IMR-90 (cell line): ENCODE data around the gene MRPL17. TPM values are rescaled to one million over a fixed set of nuclear protein-coding genes. Genes with fewer than 3 reads are reported as not detected.

ENCODE experiments used
- ATAC-seq: fragments of 200-7000 bp; cut with Tn5 transposase; 2 replicates; pipeline ENCODE4 v1.9.1; 2020; ENCODE audit warnings: low read depth, mild to moderate bottlenecking, moderate library complexity
- BruUV-seq: library from RNA; stranded (reverse); fragments of 400-500 nt; replicated peaks from 2 replicates; lab custom pipeline; 2021; lab: Mats Ljungman, UMichigan
- CTCF ChIA-PET: fragments of 300-600 bp; formaldehyde crosslinking; extraction: SDS; loops from one replicate; lab custom pipeline; 2021; ENCODE audit warnings: antibody characterized with exemption; lab: Yijun Ruan, JAX
- POLR2A ChIA-PET: fragments of 300-600 bp; sonication (Branson Sonifier 250); formaldehyde crosslinking; loops from one replicate; lab custom pipeline; 2022; ENCODE audit warnings: antibody characterized with exemption; ENCODE audit not compliant: unreplicated experiment; lab: Charles Lee
- DNase-seq: peaks from one replicate; pipeline ENCODE4 v3.0.0; 2013
- H2AFZ ChIP-seq: replicated peaks from 2 replicates; pipeline ENCODE3; 2013; ENCODE audit warnings: low read length, mild to moderate bottlenecking; ENCODE audit not compliant: poor library complexity
- H2AK5ac ChIP-seq: 2 replicates; pipeline ENCODE4 v1.6.1; 2013; ENCODE audit warnings: low read depth, low read length, inconsistent platforms
- H2AK9ac ChIP-seq: replicated peaks from 2 replicates; pipeline ENCODE3; 2013; ENCODE audit warnings: mild to moderate bottlenecking, low read depth, low read length, moderate library complexity; ENCODE audit not compliant: poor library complexity
- H2BK120ac ChIP-seq: 2 replicates; pipeline ENCODE4 v1.6.1; 2013; ENCODE audit warnings: low read depth, low read length, inconsistent platforms
- H2BK15ac ChIP-seq: 3 replicates; pipeline ENCODE4 v1.6.1; 2013; ENCODE audit warnings: low read depth, low read length, inconsistent platforms
- H2BK20ac ChIP-seq: 2 replicates; pipeline ENCODE4 v1.6.1; 2013; ENCODE audit warnings: low read depth, mild to moderate bottlenecking, inconsistent platforms, low read length, moderate library complexity
- H2BK5ac ChIP-seq: 2 replicates; pipeline ENCODE4 v1.6.1; 2013; ENCODE audit warnings: mild to moderate bottlenecking, low read depth, low read length, inconsistent platforms; ENCODE audit not compliant: poor library complexity, severe bottlenecking
- H3K14ac ChIP-seq: replicated peaks from 2 replicates; pipeline ENCODE4 v1.6.1; 2013; ENCODE audit warnings: low read depth, low read length, inconsistent platforms
- H3K18ac ChIP-seq: 2 replicates; pipeline ENCODE4 v1.6.1; 2013; ENCODE audit warnings: low read depth, low read length, control low read depth
- H3K23ac ChIP-seq: 2 replicates; pipeline ENCODE4 v1.6.1; 2013; ENCODE audit warnings: low read depth, low read length, inconsistent platforms
- H3K27ac ChIP-seq: 2 replicates; pipeline ENCODE4 v1.5.1; 2013; ENCODE audit warnings: mild to moderate bottlenecking, control low read depth, low read length; ENCODE audit not compliant: insufficient read depth
- H3K27me3 ChIP-seq: 2 replicates; pipeline ENCODE4 v1.6.1; 2013; ENCODE audit warnings: low read length; ENCODE audit not compliant: control insufficient read depth, insufficient read depth
- H3K36me3 ChIP-seq: 2 replicates; pipeline ENCODE4 v1.6.1; 2013; ENCODE audit warnings: low read length, mixed read lengths; ENCODE audit not compliant: control insufficient read depth, insufficient read depth
- H3K4ac ChIP-seq: 2 replicates; pipeline ENCODE4 v1.6.1; 2013; ENCODE audit warnings: low read depth, low read length, inconsistent platforms
- H3K4me1 ChIP-seq: 2 replicates; pipeline ENCODE4 v1.6.1; 2013; ENCODE audit warnings: low read length, mixed read lengths; ENCODE audit not compliant: control insufficient read depth, insufficient read depth
- H3K4me2 ChIP-seq: 2 replicates; pipeline ENCODE4 v1.6.1; 2013; ENCODE audit warnings: low read depth, mild to moderate bottlenecking, control low read depth, low read length, moderate library complexity
- H3K4me3 ChIP-seq: 2 replicates; pipeline ENCODE4 v1.5.1; 2013; ENCODE audit warnings: low read depth, mild to moderate bottlenecking, control low read depth, low read length, moderate library complexity; ENCODE audit not compliant: insufficient read depth
- H3K56ac ChIP-seq: 2 replicates; pipeline ENCODE4 v1.6.1; 2013; ENCODE audit warnings: low read length, inconsistent platforms; ENCODE audit not compliant: insufficient read depth; ENCODE audit errors: extremely low read depth
- H3K79me1 ChIP-seq, 2 experiments: 2 replicates each; pipeline ENCODE4 v1.6.1; 2013; ENCODE audit warnings: low read length in 2 of 2, inconsistent platforms in 1 of 2, low read depth in 1 of 2
- H3K9ac ChIP-seq: 2 replicates; pipeline ENCODE4 v1.6.1; 2013; ENCODE audit warnings: low read depth, low read length, control low read depth
- H3K9me1 ChIP-seq: 2 replicates; pipeline ENCODE4 v1.6.1; 2013; ENCODE audit warnings: low read length, inconsistent platforms; ENCODE audit not compliant: insufficient read depth
- H3K9me3 ChIP-seq: 2 replicates; pipeline ENCODE4 v1.6.1; 2013; ENCODE audit warnings: low read length; ENCODE audit not compliant: control insufficient read depth, insufficient read depth
- H4K20me1 ChIP-seq: 2 replicates; pipeline ENCODE4 v1.6.1; 2013; ENCODE audit warnings: low read length, inconsistent platforms; ENCODE audit not compliant: insufficient read depth
- H4K5ac ChIP-seq: 2 replicates; pipeline ENCODE4 v1.6.1; 2013; ENCODE audit warnings: mild to moderate bottlenecking, low read depth, low read length, control low read depth
- H4K8ac ChIP-seq, 2 experiments: 2 replicates each; pipeline ENCODE4 v1.6.1; 2013; ENCODE audit warnings: low read depth in 2 of 2, low read length in 2 of 2, control low read depth in 1 of 2, inconsistent platforms in 1 of 2
- H4K91ac ChIP-seq: 2 replicates; pipeline ENCODE4 v1.6.1; 2013; ENCODE audit warnings: low read depth, low read length, inconsistent platforms; ENCODE audit not compliant: insufficient read depth
- CTCF ChIP-seq: conservative IDR thresholded peaks from 2 replicates; pipeline ENCODE4 v1.5.1; 2012; ENCODE audit warnings: mild to moderate bottlenecking, low read depth, low read length, improper control_type of control experiment
- FOS ChIP-seq: fragments of 150-350 bp; IDR thresholded peaks from 2 replicates; pipeline ENCODE4 v1.6.1; 2016; ENCODE audit warnings: low read depth, low read length
- MXI1 ChIP-seq: IDR thresholded peaks from 2 replicates; pipeline ENCODE4 v1.6.1; 2012; ENCODE audit warnings: low read depth, mild to moderate bottlenecking, low read length, moderate library complexity, borderline replicate concordance
- POLR2A ChIP-seq: IDR thresholded peaks from 2 replicates; pipeline ENCODE4 v1.6.1; 2012; ENCODE audit warnings: mild to moderate bottlenecking, low read depth, low read length
- USF2 ChIP-seq: fragments of 150-350 bp; IDR thresholded peaks from 2 replicates; pipeline ENCODE4 v1.6.1; 2017; ENCODE audit warnings: mild to moderate bottlenecking, antibody characterized with exemption, low read length, low read depth
- WGBS, 2 experiments: methylation state at CpG; one replicate each; pipeline versions ENCODE4 v1.1.5 to v1.1.7; 2013; ENCODE audit warnings: missing lambda C conversion rate in 2 of 2; ENCODE audit not compliant: insufficient read length in 1 of 2; ENCODE audit errors: extremely low coverage in 2 of 2; 5-methylcytosine and 5-hydroxymethylcytosine counted together
- dilution Hi-C: fragments of 300-500 bp; cut with HindIII; formaldehyde crosslinking; loops from one replicate; pipeline ENCODE4 v1.14.3; 2018; ENCODE audit warnings: low sequenced_read_pairs; ENCODE audit not compliant: unreplicated experiment
- in situ Hi-C: fragments of 300-500 bp; cut with MboI; formaldehyde crosslinking; loops from 3 replicates; pipeline ENCODE4 v1.14.3; 2019; ENCODE audit warnings: low sequenced_read_pairs, inconsistent platforms, mixed read lengths
- intact Hi-C: fragments of 100-400 bp; cut with micrococcal nuclease; formaldehyde crosslinking; loops from 2 replicates; pipeline ENCODE4 v1.10.0; 2022
- polyA plus RNA-seq, 3 experiments: library from polyadenylated mRNA; depleted of rRNA; stranded (reverse); fragments of >200 nt; gene quantifications; 2 replicates each; pipeline ENCODE4 v1.2.3, GENCODE V29; 2012; ENCODE audit warnings: low replicate concordance in 1 of 3
- total RNA-seq: library from RNA; depleted of rRNA; stranded (reverse); fragments of >200 nt; gene quantifications from 2 replicates; pipeline ENCODE4 v1.2.3, GENCODE V29; 2012

MRPL17 gene
- total and polyA plus RNA-seq, 2 of the 4 experiments (the other 2 are of a cell fraction) = 70.3 to 85.2 TPM

- no peak overlapping the region for H3K56ac ChIP-seq
- H2BK120ac ChIP-seq = no peak overlapping the region
- H3K79me1 ChIP-seq = no peaks in the 10 kb centered on the region
- no peak overlapping the region for H2BK20ac ChIP-seq
- H3K27me3 ChIP-seq = no peaks in the 10 kb centered on the region
- H3K4ac ChIP-seq = no peak overlapping the region
- CTCF ChIA-PET = no interaction called here
- H3K14ac ChIP-seq = no peak overlapping the region
- no peak for DNase-seq
- dilution Hi-C loops (no loop called here), in situ Hi-C loops (no loop called here), intact Hi-C loops (no loop called here)
- WGBS, 2 experiments = 95% methylated on average over 1 of the region's 4 CpGs; no CpG with 5 or more reads in 1 of the 2 experiments
- H2BK5ac ChIP-seq = no peak overlapping the region
- POLR2A ChIA-PET = no interaction called here
- no peak overlapping the region for H3K9ac ChIP-seq
- no peak overlapping the region for H2AK5ac ChIP-seq
- H3K4me3 ChIP-seq = no peak overlapping the region
- H4K91ac ChIP-seq = no peak overlapping the region
- no peak overlapping the region for H3K18ac ChIP-seq
- H2BK15ac ChIP-seq = no peak overlapping the region
- H3K27ac ChIP-seq = no peak overlapping the region
- H3K23ac ChIP-seq = no peak overlapping the region
- 0 out of 2 replicates have a peak, but pooled peaks cover 6% of the 10 kb centered on the region for H3K9me1 ChIP-seq
- no peak overlapping the region for H4K5ac ChIP-seq
- H3K4me1 ChIP-seq = peaks cover 2% of the 10 kb centered on the region; the same call in 1 of the 2 replicates
- no peak overlapping the region for H2AK9ac ChIP-seq
- H4K20me1 ChIP-seq = no peaks in the 10 kb centered on the region
- H3K4me2 ChIP-seq = no peak overlapping the region
- H3K36me3 ChIP-seq = no peaks in the 10 kb centered on the region
- TF ChIP-seq FOS (no peak), USF2 (no peak), POLR2A (no peak), CTCF (no peak), MXI1 (no peak)
- H3K9me3 ChIP-seq = no peaks in the 10 kb centered on the region
- BruUV-seq = no TSS peak
- H4K8ac ChIP-seq = no peak overlapping the region
- H2AFZ ChIP-seq = no peak overlapping the region
- ATAC-seq = no peak
Observed at GRCh38 chr11:6666302-6667183, 16.6 kb downstream of the MRPL17 start.
